Endothelial cell of umbilical vein (primary cell): ENCODE measurements around the gene GPR101. TPM values are rescaled to one million over a fixed set of nuclear protein-coding genes. Genes with fewer than 3 reads are reported as not detected.

Source experiments
- BruUV-seq: library from RNA; stranded (reverse); fragments of 400-500 nt; replicated peaks from 2 replicates; lab custom pipeline; 2021; lab: Mats Ljungman, UMichigan
- CTCF ChIA-PET: fragments of 300-600, 350-600 bp; sonication (Branson Sonifier 250); formaldehyde crosslinking; loops from one replicate; lab custom pipeline; 2021; ENCODE audit warnings: antibody characterized with exemption, inconsistent platforms; lab: Charles Lee
- POLR2A ChIA-PET: fragments of 300-600, 350-600 bp; sonication (Branson Sonifier 250); formaldehyde crosslinking; loops from one replicate; lab custom pipeline; 2021; ENCODE audit warnings: antibody characterized with exemption, inconsistent platforms; lab: Charles Lee
- DNase-seq: peaks from one replicate; pipeline ENCODE4 v3.0.0-alpha.2; 2011; ENCODE audit warnings: low read depth, low spot score
- FAIRE-seq: peaks from 2 replicates; lab custom pipeline; 2011; peaks lifted over from hg19 to GRCh38; lab: Jason Lieb, UNC
- H2AFZ ChIP-seq: 2 replicates; pipeline ENCODE4 v1.6.0; 2012; ENCODE audit warnings: low read depth, low read length, control low read depth, inconsistent platforms
- H3K27ac ChIP-seq: 2 replicates; pipeline ENCODE4 v1.5.1; 2011; ENCODE audit warnings: low read depth, mild to moderate bottlenecking, control low read depth, low read length, moderate library complexity; ENCODE audit not compliant: insufficient read depth
- H3K27me3 ChIP-seq, 2 experiments: 2 replicates each; pipeline versions ENCODE4 v1.6.0 to v1.6.1; 2011; ENCODE audit warnings: low read length in 2 of 2, mixed read lengths in 1 of 2; ENCODE audit not compliant: control insufficient read depth in 2 of 2, insufficient read depth in 2 of 2
- H3K36me3 ChIP-seq, 2 experiments: 2 replicates in 1 of 2; 3 replicates in 1 of 2; pipeline ENCODE4 v1.5.1; 2011; ENCODE audit warnings: low read length in 2 of 2, mild to moderate bottlenecking in 1 of 2, moderate library complexity in 1 of 2; ENCODE audit not compliant: control insufficient read depth in 2 of 2, insufficient read depth in 2 of 2; ENCODE audit errors: extremely low read depth in 1 of 2
- H3K4me1 ChIP-seq: 3 replicates; pipeline ENCODE4 v1.5.1; 2011; ENCODE audit warnings: mild to moderate bottlenecking, low read length; ENCODE audit not compliant: control insufficient read depth, insufficient read depth; ENCODE audit errors: extremely low read depth
- H3K4me2 ChIP-seq: 2 replicates; pipeline ENCODE4 v1.6.1; 2011; ENCODE audit warnings: low read length, control low read depth, mixed read lengths; ENCODE audit not compliant: insufficient read depth
- H3K4me3 ChIP-seq, 3 experiments: fragments of 200-600 bp in 1 of 3; sonication (generic), shearing (Covaris generic) in 1 of 3; replicated peaks in 1 of 3; 2 replicates each; pipeline ENCODE4 v1.5.1; 2011 to 2016; ENCODE audit warnings: control low read depth in 3 of 3, low read length in 3 of 3, mild to moderate bottlenecking in 2 of 3, inconsistent platforms in 1 of 3, low read depth in 1 of 3, moderate library complexity in 1 of 3; ENCODE audit not compliant: insufficient read depth in 1 of 3
- H3K79me2 ChIP-seq: 2 replicates; pipeline ENCODE4 v1.6.0; 2012; ENCODE audit warnings: low read length, inconsistent platforms; ENCODE audit not compliant: control insufficient read depth, insufficient read depth
- H3K9ac ChIP-seq: replicated peaks from 2 replicates; pipeline ENCODE3; 2011; ENCODE audit warnings: low read length, control low read depth; ENCODE audit not compliant: insufficient read depth; ENCODE audit errors: extremely low read depth
- H3K9me1 ChIP-seq: replicated peaks from 3 replicates; pipeline ENCODE4 v1.6.0; 2011; ENCODE audit warnings: mild to moderate bottlenecking, low read length; ENCODE audit not compliant: control insufficient read depth, insufficient read depth; ENCODE audit errors: extremely low read depth
- H3K9me3 ChIP-seq: replicated peaks from 2 replicates; pipeline ENCODE4 v1.5.1; 2012; ENCODE audit warnings: low read length, inconsistent platforms; ENCODE audit not compliant: control insufficient read depth, insufficient read depth
- H4K20me1 ChIP-seq: replicated peaks from 2 replicates; pipeline ENCODE3; 2011; ENCODE audit warnings: mild to moderate bottlenecking, low read length; ENCODE audit not compliant: control insufficient read depth, insufficient read depth; ENCODE audit errors: extremely low read depth
- CTCF ChIP-seq, 2 donors: IDR thresholded peaks; 1 replicate in 1 of 2; 2 replicates in 1 of 2; pipeline ENCODE4 v1.5.1; 2011; ENCODE audit warnings: low read length in 2 of 2, mild to moderate bottlenecking in 2 of 2, moderate library complexity in 2 of 2, control low read depth in 1 of 2, inconsistent platforms in 1 of 2, low read depth in 1 of 2; ENCODE audit not compliant: insufficient read depth in 1 of 2; ENCODE audit errors: extremely low read depth in 1 of 2
- EZH2 ChIP-seq: IDR thresholded peaks from 2 replicates; pipeline ENCODE4 v1.6.1; 2012; ENCODE audit warnings: borderline replicate concordance, low read depth, mild to moderate bottlenecking, moderate library complexity, low read length, inconsistent platforms; ENCODE audit not compliant: severe bottlenecking
- FOS ChIP-seq: IDR thresholded peaks from 2 replicates; pipeline ENCODE4 v1.6.1; 2011; ENCODE audit warnings: mild to moderate bottlenecking, low read length, moderate library complexity, borderline replicate concordance; ENCODE audit not compliant: insufficient read depth
- GATA2 ChIP-seq: IDR thresholded peaks from 2 replicates; pipeline ENCODE4 v1.7.0; 2011; ENCODE audit warnings: low read depth, mild to moderate bottlenecking, moderate library complexity, mixed read lengths, low read length; ENCODE audit not compliant: insufficient read length, insufficient read depth
- JUN ChIP-seq: IDR thresholded peaks from 2 replicates; pipeline ENCODE4 v1.6.1; 2011; ENCODE audit warnings: borderline replicate concordance, low read depth; ENCODE audit not compliant: insufficient read length, insufficient read depth
- MAX ChIP-seq: IDR thresholded peaks from 2 replicates; pipeline ENCODE4 v1.6.1; 2011; ENCODE audit not compliant: insufficient read depth, insufficient read length
- MYC ChIP-seq: IDR thresholded peaks from one replicate; pipeline ENCODE4 v1.6.1; 2011; ENCODE audit warnings: mild to moderate bottlenecking, low read depth, low read length
- POLR2A ChIP-seq: IDR thresholded peaks from 2 replicates; pipeline ENCODE4 v1.6.1; 2012; ENCODE audit warnings: low read depth, mild to moderate bottlenecking, control low read depth, low read length
- POLR2AphosphoS5 ChIP-seq: IDR thresholded peaks from 2 replicates; pipeline ENCODE4 v1.6.1; 2012; ENCODE audit warnings: low read depth, mild to moderate bottlenecking, control low read depth, low read length, moderate library complexity; ENCODE audit not compliant: insufficient read depth
- dilution Hi-C: fragments of 300-500 bp; cut with MboI; formaldehyde crosslinking; loops from one replicate; pipeline ENCODE4 v1.15.0; 2019; ENCODE audit warnings: low sequenced_read_pairs; ENCODE audit not compliant: extremely low pct_ligation_motif_present
- intact Hi-C: fragments of 100-400 bp; cut with micrococcal nuclease; formaldehyde crosslinking; loops from one replicate; pipeline ENCODE4 v1.10.0; 2022
- polyA plus RNA-seq, 4 experiments: library from polyadenylated mRNA; depleted of rRNA in 3 of 4; stranded (reverse) in 3 of 4; unstranded in 1 of 4; fragments of >200 nt; gene quantifications; 2 replicates each; pipeline versions ENCODE4 v1.2.1 to v1.2.3, GENCODE V29; 2011 to 2012; ENCODE audit warnings: missing spikeins in 1 of 4
- total RNA-seq: library from RNA; stranded (reverse); gene quantifications from 2 replicates; pipeline ENCODE4 v1.2.3, GENCODE V29; 2021

GPR101 gene
- total and polyA plus RNA-seq, 2 donors (not counting 3 experiments of a cell fraction or from before 2014, with no cell fraction given), result not detected

- Histone ChIP-seq H2AFZ (no peak overlapping the region), H3K9me3 (no peaks in the 10 kb centered on the region), H3K4me2 (no peak overlapping the region), H4K20me1 (no peaks in the 10 kb centered on the region), H3K79me2 (no peaks in the 10 kb centered on the region), H3K4me3 (no peak overlapping the region), H3K9ac (no peak overlapping the region), H3K4me1 (no peaks in the 10 kb centered on the region), H3K9me1 (no peaks in the 10 kb centered on the region), H3K27ac (no peak overlapping the region), H3K36me3 (no peaks in the 10 kb centered on the region), H3K27me3 (no peaks in the 10 kb centered on the region)
- POLR2A ChIA-PET, result no interaction called here
- TF ChIP-seq CTCF (IDR thresholded peaks at IDR 0.05; ENCODE audit: extremely low read depth in 1 of 2, insufficient read depth in 1 of 2, low read depth in 1 of 2, low read length in 2 of 2), result no peak
- no peak for TF ChIP-seq POLR2A
- no peak for TF ChIP-seq MYC
- no peak for TF ChIP-seq JUN
- TF ChIP-seq POLR2AphosphoS5, result no peak
- TF ChIP-seq MAX, result no peak
- no peak for TF ChIP-seq EZH2
- TF ChIP-seq FOS, result no peak
- TF ChIP-seq GATA2, result no peak
- no TSS peak for BruUV-seq
- CTCF ChIA-PET, result no interaction called here
- no peak for DNase-seq
- FAIRE-seq, result no peak
- intact Hi-C loops (no loop called here), dilution Hi-C loops (no loop called here)
These were observed 33.4 kb upstream of the GPR101 start for GRCh38 chrX:137067147-137067546.
